ENCODE results near the gene AFDN.

AFDN gene

GRCh38 chr6:167794161-167795157, 32.3 kb upstream of the AFDN start:
- no peak for DNase-seq

GRCh38 chr6:167795321-167795811, 31.3 kb upstream of the AFDN start:
- DNase-seq = no peak

- DNase-seq = no peak
These were observed 30.9 kb upstream of the AFDN start for GRCh38 chr6:167795874-167796191.

GRCh38 chr6:167796192-167796981, 30.3 kb upstream of the AFDN start:
- peak in 30 of 56 donors; percentile 9 to 58 (median 31) for DNase-seq

GRCh38 chr6:167797011-167797471, 29.7 kb upstream of the AFDN start:
- no peak for DNase-seq

GRCh38 chr6:167797476-167798265, 29.0 kb upstream of the AFDN start:
- DNase-seq = no peak

- no peak for DNase-seq
These were observed 28.3 kb upstream of the AFDN start for GRCh38 chr6:167798453-167798852.

- DNase-seq = peak in 21 of 56 donors; percentile 10 to 50 (median 22)
These were observed 27.5 kb upstream of the AFDN start for GRCh38 chr6:167799033-167799821.

- DNase-seq = no peak
These were observed 26.2 kb upstream of the AFDN start for GRCh38 chr6:167800549-167800948.

GRCh38 chr6:167801263-167801662, 25.4 kb upstream of the AFDN start:
- DNase-seq = no peak

- no peak for DNase-seq
These were observed 24.4 kb upstream of the AFDN start for GRCh38 chr6:167802339-167802738.

- DNase-seq = no peak
These were observed 22.9 kb upstream of the AFDN start for GRCh38 chr6:167803816-167804215.

- DNase-seq = no peak
These were observed 22.3 kb upstream of the AFDN start for GRCh38 chr6:167804281-167805013.

- DNase-seq = no peak
These were observed 21.2 kb upstream of the AFDN start for GRCh38 chr6:167805349-167806060.

- no peak for DNase-seq
These were observed 20.5 kb upstream of the AFDN start for GRCh38 chr6:167806061-167806700.

- DNase-seq = no peak
These were observed 19.5 kb upstream of the AFDN start for GRCh38 chr6:167807200-167807599.

GRCh38 chr6:167807756-167808155, 19.0 kb upstream of the AFDN start:
- DNase-seq = no peak

- no peak for DNase-seq
These were observed 15.7 kb upstream of the AFDN start for GRCh38 chr6:167811040-167811439.

Data from nucleus accumbens (tissue), 56 donors.